Gastroesophageal sphincter (tissue), 4 donors: Measurements from ENCODE around the gene KIRREL1. TPM values are rescaled to one million over a fixed set of nuclear protein-coding genes. Genes with fewer than 3 reads are reported as not detected.
A peak's percentile ranks its signal among the peaks of the same experiment; 100 is the strongest.

Source experiments
- ATAC-seq: fragments of 150-250 bp; one replicate; pipeline ENCODE4 v1.9.1; 2016; ENCODE audit warnings: mild to moderate bottlenecking, moderate library complexity
- H3K27ac ChIP-seq, 4 donors: fragments of 200-600 bp; sonication (generic) in 3 of 4; 1 replicate in 3 of 4; 2 replicates in 1 of 4; pipeline ENCODE4 v1.5.1; 2016 to 2019
- H3K27me3 ChIP-seq: fragments of 200-600 bp; sonication (generic); one replicate; pipeline ENCODE4 v1.5.1; 2019
- H3K36me3 ChIP-seq, 2 donors: fragments of 200-600 bp; sonication (generic); one replicate each; pipeline ENCODE4 v1.5.1; 2019; ENCODE audit warnings: control low read depth in 1 of 2
- H3K4me1 ChIP-seq, 3 donors: fragments of 200-600 bp; sonication (generic); 1 replicate in 2 of 3; 2 replicates in 1 of 3; pipeline ENCODE4 v1.5.1; 2016 to 2019; ENCODE audit warnings: control low read depth in 2 of 3
- H3K4me3 ChIP-seq, 2 donors: fragments of 200-600 bp; sonication (generic); one replicate each; pipeline ENCODE4 v1.5.1; 2019; ENCODE audit warnings: mild to moderate bottlenecking in 1 of 2, moderate library complexity in 1 of 2
- H3K9me3 ChIP-seq, 3 donors: fragments of 200-600 bp; sonication (generic); one replicate each; pipeline ENCODE4 v1.5.1; 2017 to 2019; ENCODE audit warnings: control low read depth in 2 of 3
- CTCF ChIP-seq, 4 experiments: fragments of 200-600 bp in 2 of 4; fragments of 450-650 bp in 2 of 4; sonication (generic) in 1 of 4; IDR thresholded peaks; one replicate each; pipeline ENCODE4 v1.5.1; 2017 to 2019; ENCODE audit warnings: antibody characterized with exemption in 4 of 4, mild to moderate bottlenecking in 2 of 4, moderate library complexity in 2 of 4
- EP300 ChIP-seq: sonication (generic); formaldehyde crosslinking; IDR thresholded peaks from one replicate; pipeline ENCODE4 v1.6.1; 2017; ENCODE audit warnings: antibody characterized with exemption, mild to moderate bottlenecking
- POLR2A ChIP-seq, 2 donors: fragments of 450-650 bp; IDR thresholded peaks; one replicate each; pipeline ENCODE4 v1.6.1; 2017; ENCODE audit warnings: antibody characterized with exemption in 2 of 2, mild to moderate bottlenecking in 2 of 2, moderate library complexity in 1 of 2
- POLR2AphosphoS5 ChIP-seq: sonication (generic); formaldehyde crosslinking; IDR thresholded peaks from one replicate; pipeline ENCODE4 v1.6.1; 2017; ENCODE audit warnings: antibody characterized with exemption
- WGBS, 2 donors: methylation state at CpG; one replicate each; pipeline ENCODE4 v1.1.5; 2018; ENCODE audit warnings: low coverage in 1 of 2; 5-methylcytosine and 5-hydroxymethylcytosine counted together
- total RNA-seq, 4 donors: library from RNA; depleted of rRNA; stranded (reverse); fragments of >200 nt; gene quantifications; one replicate each; pipeline ENCODE4 v1.1.0, GENCODE V29; 2016

Gene KIRREL1
- total RNA-seq, 4 donors from 2014 or later = 43.1 to 73.1 (median 48.1) TPM

- 71 to 100% methylated on average over 1 to 3 of the region's 3 CpGs for WGBS, 2 donors
- no peak for ATAC-seq
- H3K27ac ChIP-seq = peak overlapping the region in 3 of 4 donors; percentile 25 to 72 (median 33)
Observed at GRCh38 chr1:158147869-158148268, 154.4 kb downstream of the KIRREL1 start.

GRCh38 chr1:158148468-158148867, 155.0 kb downstream of the KIRREL1 start:
- Histone ChIP-seq H3K9me3 (no peaks in the 10 kb centered on the region), H3K27me3 (no peaks in the 10 kb centered on the region), H3K36me3 (no peaks in the 10 kb centered on the region), H3K27ac (peak overlapping the region in 2 of 4 donors; percentile 75 to 76), H3K4me1 (peaks cover 0 to 28% (median 8%) of the 10 kb centered on the region in 3 donors), H3K4me3 (no peak overlapping the region)
- WGBS, 2 donors = 79% methylated on average over 1 of the region's 1 CpG; no CpG with 5 or more reads in 1 of the 2 donors
- ATAC-seq = no peak
- TF ChIP-seq CTCF (IDR thresholded peaks at IDR 0.05) = no peak
- TF ChIP-seq EP300 = no peak

More at GRCh38 chr1:158147869-158148268, 154.4 kb downstream of the KIRREL1 start:
- no peaks in the 10 kb centered on the region for H3K9me3 ChIP-seq
- no peaks in the 10 kb centered on the region for H3K36me3 ChIP-seq
- peaks cover 0 to 28% (median 8%) of the 10 kb centered on the region in 3 donors for H3K4me1 ChIP-seq
- no peak overlapping the region for H3K4me3 ChIP-seq
- TF ChIP-seq CTCF (IDR thresholded peaks at IDR 0.05) (no peak), POLR2AphosphoS5 (no peak), POLR2A (IDR thresholded peaks at IDR 0.05) (no peak), EP300 (no peak)
- no peaks in the 10 kb centered on the region for H3K27me3 ChIP-seq

- Histone ChIP-seq H3K36me3 (no peaks in the 10 kb centered on the region), H3K27me3 (no peaks in the 10 kb centered on the region), H3K4me3 (peak overlapping the region; percentile 35 to 44), H3K27ac (peak overlapping the region; percentile 12 to 76 (median 73)), H3K9me3 (no peaks in the 10 kb centered on the region), H3K4me1 (peaks cover 0 to 28% (median 8%) of the 10 kb centered on the region in 3 donors)
- 27 to 70% methylated on average over 2 to 8 of the region's 8 CpGs for WGBS, 2 donors
- no peak for ATAC-seq
- TF ChIP-seq POLR2A (IDR thresholded peaks at IDR 0.05) (no peak), EP300 (no peak), POLR2AphosphoS5 (no peak), CTCF (IDR thresholded peaks at IDR 0.05) (no peak)
Observed at GRCh38 chr1:158149175-158149574, 155.7 kb downstream of the KIRREL1 start.

Other genes starting within 250 kb of the KIRREL1 start
- gene FCRL2, start 216.5 kb upstream of the KIRREL1 start, total RNA-seq = under 1 TPM in 1 of 4 donors, not detected in 3; 0.27 TPM
- gene FCRL1, start 173.5 kb upstream of the KIRREL1 start, total RNA-seq = 1 to 10 TPM in 1 of 4 donors, not detected in 3; 1.2 TPM
- under 1 TPM in 1 of 4 donors, not detected in 3; 0.40 TPM for gene CD5L, start 151.8 kb upstream of the KIRREL1 start, total RNA-seq
- gene CD1D, start 187.2 kb downstream of the KIRREL1 start, total RNA-seq = 1 to 10 TPM in 2 of 4 donors, under 1 TPM in 2; 0.16 to 2.7 (median 0.94) TPM